ENCODE results near the gene TMEM255B. TPM values are rescaled to one million over a fixed set of nuclear protein-coding genes. Genes with fewer than 3 reads are reported as not detected.
"Not testable (repeated sequence)": the region's sequence is repeated elsewhere in the genome, so short reads cannot be mapped to it uniquely, and the experiment has no call there.

TMEM255B gene
- total RNA-seq, 1 donor from 2014 or later: 1.5 TPM

GRCh38 chr13:113828282-113828825 is 69.3 kb downstream of the TMEM255B start:
- no peaks in the 10 kb centered on the region for H3K4me1 Mint-ChIP-seq (ENCODE audit: low read depth)
- TF ChIP-seq CTCF (IDR thresholded peaks at IDR 0.05; ENCODE audit: unreplicated experiment): no peak
- no peak overlapping the region for H3K4me3 Mint-ChIP-seq (ENCODE audit: low read depth)
- H3K36me3 Mint-ChIP-seq (ENCODE audit: insufficient read depth): peaks cover 3% of the 10 kb centered on the region
- no peaks in the 10 kb centered on the region for H3K27me3 Mint-ChIP-seq
- H3K9me3 Mint-ChIP-seq (ENCODE audit: low read depth): no peaks in the 10 kb centered on the region
- no peak overlapping the region for H3K27ac Mint-ChIP-seq
- no peak for DNase-seq (ENCODE audit: low spot score, unreplicated experiment)

- H3K4me3 Mint-ChIP-seq (ENCODE audit: low read depth); H3K4me1 Mint-ChIP-seq (ENCODE audit: low read depth); H3K27me3 Mint-ChIP-seq; H3K9me3 Mint-ChIP-seq (ENCODE audit: low read depth); H3K27ac Mint-ChIP-seq; DNase-seq (ENCODE audit: low spot score, unreplicated experiment); H3K36me3 Mint-ChIP-seq (ENCODE audit: insufficient read depth): not testable (repeated sequence)
These were observed 71.5 kb downstream of the TMEM255B start for GRCh38 chr13:113830426-113830950.

GRCh38 chr13:113831061-113831460 is 72.0 kb downstream of the TMEM255B start:
- DNase-seq (ENCODE audit: low spot score, unreplicated experiment): no peak
- Mint-ChIP-seq H3K4me1 (ENCODE audit: low read depth) (no peaks in the 10 kb centered on the region), H3K27me3 (no peaks in the 10 kb centered on the region), H3K36me3 (ENCODE audit: insufficient read depth) (peaks cover 3% of the 10 kb centered on the region), H3K4me3 (ENCODE audit: low read depth) (no peak overlapping the region), H3K9me3 (ENCODE audit: low read depth) (no peaks in the 10 kb centered on the region), H3K27ac (no peak overlapping the region)
- no peak for TF ChIP-seq CTCF (IDR thresholded peaks at IDR 0.05; ENCODE audit: unreplicated experiment)

GRCh38 chr13:113832205-113832604 is 73.2 kb downstream of the TMEM255B start:
- Mint-ChIP-seq H3K4me1 (ENCODE audit: low read depth) (peaks cover 4% of the 10 kb centered on the region), H3K9me3 (ENCODE audit: low read depth) (no peaks in the 10 kb centered on the region), H3K27ac (no peak overlapping the region), H3K4me3 (ENCODE audit: low read depth) (no peak overlapping the region), H3K36me3 (ENCODE audit: insufficient read depth) (peaks cover 3% of the 10 kb centered on the region), H3K27me3 (no peaks in the 10 kb centered on the region)
- DNase-seq (ENCODE audit: low spot score, unreplicated experiment): no peak
- TF ChIP-seq CTCF (IDR thresholded peaks at IDR 0.05; ENCODE audit: unreplicated experiment): no peak

- Mint-ChIP-seq H3K4me1 (ENCODE audit: low read depth) (peaks cover 7% of the 10 kb centered on the region), H3K27me3 (no peaks in the 10 kb centered on the region), H3K4me3 (ENCODE audit: low read depth) (no peak overlapping the region), H3K36me3 (ENCODE audit: insufficient read depth) (peaks cover under 1% of the 10 kb centered on the region), H3K9me3 (ENCODE audit: low read depth) (no peaks in the 10 kb centered on the region), H3K27ac (no peak overlapping the region)
- TF ChIP-seq CTCF (IDR thresholded peaks at IDR 0.05; ENCODE audit: unreplicated experiment): no peak
- DNase-seq (ENCODE audit: low spot score, unreplicated experiment): no peak
These were observed 73.6 kb downstream of the TMEM255B start for GRCh38 chr13:113832631-113833030.

- H3K4me3 Mint-ChIP-seq (ENCODE audit: low read depth): no peak overlapping the region
- no peak for TF ChIP-seq CTCF (IDR thresholded peaks at IDR 0.05; ENCODE audit: unreplicated experiment)
- no peaks in the 10 kb centered on the region for H3K9me3 Mint-ChIP-seq (ENCODE audit: low read depth)
- H3K4me1 Mint-ChIP-seq (ENCODE audit: low read depth): peaks cover 11% of the 10 kb centered on the region
- H3K36me3 Mint-ChIP-seq (ENCODE audit: insufficient read depth): no peaks in the 10 kb centered on the region
- no peak overlapping the region for H3K27ac Mint-ChIP-seq
- no peak for DNase-seq (ENCODE audit: low spot score, unreplicated experiment)
- H3K27me3 Mint-ChIP-seq: no peaks in the 10 kb centered on the region
These were observed 74.2 kb downstream of the TMEM255B start for GRCh38 chr13:113833111-113833830.

GRCh38 chr13:113834006-113834405 is 75.0 kb downstream of the TMEM255B start:
- H3K27me3 Mint-ChIP-seq; H3K27ac Mint-ChIP-seq; H3K4me3 Mint-ChIP-seq (ENCODE audit: low read depth); DNase-seq (ENCODE audit: low spot score, unreplicated experiment); H3K36me3 Mint-ChIP-seq (ENCODE audit: insufficient read depth); H3K9me3 Mint-ChIP-seq (ENCODE audit: low read depth): not testable (repeated sequence)
- peaks cover 11% of the 10 kb centered on the region for H3K4me1 Mint-ChIP-seq (ENCODE audit: low read depth)
